Colon (tissue), 2 donors: ENCODE data around the gene BTG4.

Experiments used
- FAIRE-seq: peaks from 2 replicates; lab custom pipeline; 2012; peaks lifted over from hg19 to GRCh38; lab: Jason Lieb, UNC
- donor health status: control.
- donor health status: control.

Gene BTG4

DNA sequence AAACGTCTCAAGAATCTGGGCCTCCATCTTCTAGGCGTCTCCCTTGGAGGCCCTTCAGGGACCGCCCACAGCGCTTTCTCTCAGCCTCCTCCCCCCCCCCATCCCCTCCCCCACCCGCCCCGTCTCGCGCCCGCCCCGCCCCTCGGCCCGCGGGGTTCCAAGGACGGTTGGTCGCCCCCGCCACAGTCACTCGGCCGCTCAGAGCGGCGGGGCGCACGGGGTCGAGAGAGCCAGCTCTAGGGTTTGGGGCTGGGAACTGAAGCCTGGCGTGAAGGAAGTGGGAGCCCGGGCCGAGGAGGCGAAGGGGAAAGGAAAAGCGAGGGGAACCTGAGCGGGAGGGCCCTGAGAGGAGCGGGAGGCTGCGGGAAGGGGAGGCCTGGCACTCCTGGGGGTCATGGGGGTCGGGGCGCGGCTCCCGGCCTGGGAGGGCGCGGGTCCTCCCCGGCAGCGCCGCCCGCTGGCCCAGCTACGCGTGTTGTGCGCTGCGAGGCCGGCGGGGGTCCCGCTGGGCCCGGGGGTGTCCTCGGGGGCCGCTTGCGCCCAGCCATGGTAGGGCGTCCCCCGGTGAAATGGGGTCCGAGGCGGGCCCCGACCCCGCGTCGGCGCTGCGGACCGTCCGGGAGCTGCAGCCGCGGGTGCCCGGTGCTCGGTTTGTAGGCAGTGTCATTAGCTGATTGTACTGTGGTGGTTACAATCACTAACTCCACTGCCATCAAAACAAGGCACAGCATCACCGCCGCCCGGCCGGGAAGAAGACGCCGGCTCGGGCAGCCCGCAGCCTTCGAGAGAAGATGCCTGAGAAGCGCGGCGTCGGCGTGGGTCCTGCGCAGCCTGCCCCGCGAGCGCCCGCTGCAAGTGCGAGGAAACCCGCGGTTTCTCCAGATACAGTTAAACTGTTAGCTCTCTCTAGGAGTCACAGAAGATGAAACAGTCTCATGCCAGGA is at the start of gene BTG4:
BTG4 (minus strand) TSS at position 91 of the 944 bp plus-strand sequence. CDS start 13,610 bp downstream, outside the sequence.
- no peak for FAIRE-seq

DNA sequence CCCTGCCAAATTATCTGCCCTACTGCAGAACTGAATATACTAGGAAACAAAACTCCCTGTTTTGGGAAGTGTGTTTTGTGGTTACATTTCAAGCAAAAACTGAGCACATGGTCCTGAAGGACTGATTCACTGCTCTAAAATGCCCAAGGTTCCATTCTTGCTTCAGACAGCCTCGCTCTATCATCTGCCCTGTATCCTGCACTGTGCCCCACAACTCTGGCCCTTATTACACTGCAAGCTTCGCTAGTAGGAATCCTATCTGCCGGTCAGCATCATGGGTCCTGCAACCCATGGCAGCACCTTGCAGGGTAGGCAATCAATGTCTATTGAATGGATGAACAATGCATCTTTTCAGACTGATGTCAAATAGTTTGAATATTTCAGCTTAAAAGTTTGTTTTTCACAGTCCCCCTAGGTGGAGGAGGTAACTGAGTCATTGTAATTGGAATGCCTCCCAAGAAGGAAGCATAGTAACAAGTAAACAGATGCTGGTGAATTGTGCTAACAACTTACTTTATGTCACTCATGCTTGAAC is 49.7 kb upstream of the BTG4 start:
- FAIRE-seq: no peak

DNA sequence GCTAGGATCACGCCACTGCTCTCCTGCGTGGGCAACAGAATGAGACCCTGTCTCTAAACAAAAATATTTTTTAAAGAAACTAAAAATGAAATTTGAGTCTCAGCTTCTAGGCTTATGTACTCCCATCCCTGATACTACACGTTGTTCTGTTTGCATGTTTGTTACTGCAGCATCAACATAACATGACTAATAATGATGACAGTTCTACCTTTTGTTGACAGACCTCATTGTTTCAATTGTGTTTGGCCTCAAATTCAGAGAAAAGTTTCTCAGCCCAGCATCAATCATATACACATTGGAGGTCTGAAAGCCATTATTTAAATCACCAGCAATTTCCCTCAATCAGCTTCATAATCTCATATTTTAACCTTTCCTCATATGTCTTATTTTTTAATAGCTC is 49.1 kb upstream of the BTG4 start:
- no peak for FAIRE-seq

DNA sequence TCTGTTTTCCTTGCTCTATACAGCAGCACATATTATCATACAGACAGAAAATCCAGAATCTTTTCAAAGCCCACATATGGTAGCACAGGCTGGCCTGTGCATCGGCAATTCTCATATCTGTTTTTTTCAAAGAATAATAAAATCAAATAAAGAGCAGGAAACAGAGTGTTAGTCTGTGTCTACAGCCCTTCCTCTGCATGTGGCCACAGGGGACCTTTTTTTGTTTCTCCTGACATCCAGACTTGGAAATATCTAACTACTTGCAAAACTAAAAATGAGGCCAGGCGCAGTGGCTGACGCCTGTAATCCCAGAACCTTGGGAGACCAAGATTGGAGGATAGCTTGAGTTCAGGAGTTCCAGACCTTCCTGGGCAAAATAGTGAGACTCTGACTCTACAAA is 48.6 kb upstream of the BTG4 start:
- FAIRE-seq: no peak

DNA sequence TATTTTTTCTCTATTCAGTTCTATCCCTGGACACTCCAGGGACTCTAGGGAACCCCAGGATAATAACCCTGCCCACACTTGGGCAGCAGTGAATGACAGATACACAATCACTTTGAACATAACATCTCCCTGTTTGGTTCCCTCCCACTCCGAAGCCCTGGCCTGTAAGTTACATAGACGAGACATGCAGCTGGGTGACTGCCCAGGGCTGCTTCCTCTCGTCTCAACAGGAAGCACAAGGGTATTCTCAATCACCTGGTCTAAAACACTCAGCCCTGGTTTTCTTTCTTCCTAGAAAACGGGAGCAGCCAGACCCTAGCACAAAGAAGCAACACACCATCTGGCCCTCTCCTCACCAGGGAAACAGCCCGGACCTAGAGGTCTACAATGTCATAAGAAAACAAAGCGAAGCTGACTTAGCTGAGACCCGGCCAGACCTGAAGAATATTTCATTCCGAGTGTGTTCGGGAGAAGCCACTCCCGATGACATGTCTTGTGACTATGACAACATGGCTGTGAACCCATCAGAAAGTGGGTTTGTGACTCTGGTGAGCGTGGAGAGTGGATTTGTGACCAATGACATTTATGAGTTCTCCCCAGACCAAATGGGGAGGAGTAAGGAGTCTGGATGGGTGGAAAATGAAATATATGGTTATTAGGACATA is 47.7 kb upstream of the BTG4 start:
- no peak for FAIRE-seq

DNA sequence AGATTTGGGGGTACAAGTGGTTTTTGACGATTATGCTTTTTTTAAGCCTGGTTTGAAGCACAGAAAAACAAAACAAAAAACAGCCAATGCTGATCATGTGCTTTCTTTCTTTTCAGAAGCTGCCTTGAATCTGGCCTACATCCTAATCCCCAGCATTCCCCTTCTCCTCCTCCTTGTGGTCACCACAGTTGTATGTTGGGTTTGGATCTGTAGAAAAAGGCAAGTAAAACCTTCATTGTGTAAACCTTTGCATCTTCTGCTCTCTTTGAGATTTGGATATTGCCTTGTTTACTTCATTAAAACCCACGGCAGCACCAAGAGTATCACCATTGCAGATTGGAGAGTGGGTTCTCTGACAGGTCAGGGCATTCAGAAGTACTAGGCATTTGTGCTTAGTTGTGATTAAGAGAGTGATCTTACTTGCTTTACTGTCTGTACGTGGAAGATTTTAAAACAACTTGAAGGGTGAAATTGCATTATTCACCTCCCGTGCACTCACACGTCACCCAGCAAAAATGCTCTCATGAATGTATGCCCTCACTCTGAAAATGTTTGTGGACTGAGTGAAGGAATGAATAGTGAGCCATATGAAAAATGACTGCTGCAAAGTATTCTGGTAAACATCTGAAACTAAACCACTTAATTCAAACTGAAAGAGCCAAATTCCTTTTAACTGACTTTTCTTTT is 45.4 kb upstream of the BTG4 start:
- FAIRE-seq: no peak

DNA sequence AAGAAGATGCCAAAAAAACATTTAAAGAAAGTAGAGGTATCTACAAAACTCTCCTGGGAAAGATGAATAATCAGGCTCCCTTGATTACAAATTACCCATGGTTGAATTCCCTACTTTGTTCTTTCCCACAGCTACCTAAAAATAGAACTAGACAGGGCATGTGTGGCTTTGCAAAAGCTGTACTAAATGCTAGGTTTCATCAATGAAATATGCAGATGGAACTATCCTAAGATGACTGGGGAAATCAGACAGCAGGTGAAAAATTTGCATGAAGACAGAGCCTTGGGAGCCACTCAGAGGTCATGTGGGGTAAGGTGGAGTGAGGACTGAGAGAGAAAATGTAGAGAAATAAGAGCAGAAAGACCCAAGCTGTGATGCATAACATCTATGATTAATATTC is 43.1 kb upstream of the BTG4 start:
- no peak for FAIRE-seq

DNA sequence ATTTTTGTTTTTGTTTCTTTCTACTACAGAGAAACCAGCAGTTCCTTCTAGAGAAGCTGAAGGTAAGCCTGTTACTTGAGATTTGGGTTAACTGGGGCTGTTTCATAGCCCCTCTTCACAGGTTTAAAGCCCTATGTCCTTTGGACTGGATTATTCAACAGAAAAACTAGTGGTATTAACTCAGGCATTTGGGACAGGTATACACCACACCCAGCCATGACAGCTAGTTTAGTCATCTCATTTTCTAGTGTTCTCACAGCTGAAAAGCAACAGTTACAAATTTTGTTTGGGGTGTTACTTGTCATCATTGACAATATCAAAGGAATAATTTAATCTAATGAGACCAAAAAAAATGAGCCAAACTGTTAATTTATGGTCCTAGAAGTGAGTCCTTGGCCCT is 42.3 kb upstream of the BTG4 start:
- FAIRE-seq: no peak

DNA sequence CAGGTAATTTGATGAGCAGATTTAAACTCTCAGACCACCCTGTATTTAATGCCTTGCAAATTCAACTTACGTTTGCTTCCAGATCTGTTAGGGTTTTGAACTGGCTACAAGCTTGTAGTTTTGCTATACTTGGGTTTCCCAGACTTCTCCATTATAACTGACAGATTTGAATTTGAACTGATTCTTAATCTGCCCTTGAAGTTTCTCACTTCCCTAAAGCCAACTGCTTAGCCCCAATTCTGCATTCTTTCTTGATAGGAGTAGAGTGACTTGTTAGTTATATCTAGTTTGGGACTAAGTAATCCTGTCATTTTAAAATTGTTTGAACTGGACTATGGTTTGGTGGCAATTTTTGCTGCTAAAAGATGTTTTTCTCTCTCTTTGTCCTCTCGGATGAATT is 38.1 kb upstream of the BTG4 start:
- FAIRE-seq: no peak

DNA sequence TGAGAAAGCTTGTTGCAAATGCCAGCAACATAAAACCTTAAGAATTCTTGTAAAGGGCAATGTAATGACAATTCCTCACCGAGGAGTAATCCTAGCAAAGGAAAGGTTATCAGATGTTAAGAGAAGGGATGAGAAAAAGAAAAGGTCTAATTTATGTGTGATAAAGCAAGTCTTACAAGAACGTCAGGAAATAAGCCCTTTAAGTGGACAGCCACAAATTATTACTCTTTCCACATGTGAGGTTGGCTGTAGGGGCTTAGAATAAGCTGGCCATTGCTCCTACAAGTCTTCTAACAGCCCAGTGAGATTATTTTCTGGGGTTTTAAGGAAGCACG is 37.6 kb upstream of the BTG4 start:
- no peak for FAIRE-seq

DNA sequence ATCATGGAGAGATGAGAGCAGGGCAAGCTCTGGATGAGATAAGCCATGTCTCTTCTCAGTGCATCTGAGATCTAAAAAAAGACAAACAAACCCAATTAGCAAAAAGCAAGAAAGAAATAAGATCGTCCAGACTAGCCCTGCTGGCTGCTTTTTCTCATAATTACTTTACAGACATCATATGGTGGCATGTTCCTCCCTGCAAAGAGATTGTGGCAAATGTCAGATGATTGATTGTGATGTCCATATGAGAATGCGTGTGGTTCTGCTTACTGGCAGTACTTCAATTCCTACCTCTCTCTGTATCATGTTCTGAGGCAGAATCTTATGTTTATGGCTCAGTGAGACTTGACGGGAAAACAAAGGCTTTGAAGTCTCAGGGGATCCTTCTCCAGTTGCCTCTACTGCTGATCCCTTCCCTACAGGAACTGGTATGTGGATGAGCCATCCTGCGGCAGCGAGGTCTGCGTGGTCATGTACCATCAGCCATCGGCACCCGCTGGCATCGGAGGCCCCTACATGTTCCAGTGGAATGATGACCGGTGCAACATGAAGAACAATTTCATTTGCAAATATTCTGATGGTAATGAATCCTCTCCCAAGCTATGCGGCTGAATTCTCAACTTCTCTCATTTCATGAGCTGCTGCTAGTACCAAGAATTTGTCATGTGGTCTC is 37.1 kb upstream of the BTG4 start:
- no peak for FAIRE-seq

DNA sequence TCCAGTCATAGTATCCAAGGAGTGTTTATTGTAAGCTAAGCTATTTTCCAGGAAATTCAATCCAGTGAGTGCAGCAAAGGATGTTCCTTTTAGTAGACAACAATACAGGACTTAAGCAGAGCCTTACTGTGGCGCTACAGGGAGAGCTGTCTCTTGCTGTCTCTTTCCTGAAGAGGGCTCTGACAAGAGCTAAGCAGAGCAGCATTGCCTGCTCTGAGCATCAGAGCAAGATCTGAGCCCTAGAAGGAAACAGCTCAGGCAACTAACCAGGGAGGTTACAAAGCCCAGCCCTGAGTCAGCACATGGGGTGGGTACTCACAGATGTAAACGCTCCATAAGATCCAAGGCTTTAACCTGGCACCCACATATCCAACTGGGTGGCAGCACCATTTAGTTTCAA is 36.3 kb upstream of the BTG4 start:
- no peak for FAIRE-seq

DNA sequence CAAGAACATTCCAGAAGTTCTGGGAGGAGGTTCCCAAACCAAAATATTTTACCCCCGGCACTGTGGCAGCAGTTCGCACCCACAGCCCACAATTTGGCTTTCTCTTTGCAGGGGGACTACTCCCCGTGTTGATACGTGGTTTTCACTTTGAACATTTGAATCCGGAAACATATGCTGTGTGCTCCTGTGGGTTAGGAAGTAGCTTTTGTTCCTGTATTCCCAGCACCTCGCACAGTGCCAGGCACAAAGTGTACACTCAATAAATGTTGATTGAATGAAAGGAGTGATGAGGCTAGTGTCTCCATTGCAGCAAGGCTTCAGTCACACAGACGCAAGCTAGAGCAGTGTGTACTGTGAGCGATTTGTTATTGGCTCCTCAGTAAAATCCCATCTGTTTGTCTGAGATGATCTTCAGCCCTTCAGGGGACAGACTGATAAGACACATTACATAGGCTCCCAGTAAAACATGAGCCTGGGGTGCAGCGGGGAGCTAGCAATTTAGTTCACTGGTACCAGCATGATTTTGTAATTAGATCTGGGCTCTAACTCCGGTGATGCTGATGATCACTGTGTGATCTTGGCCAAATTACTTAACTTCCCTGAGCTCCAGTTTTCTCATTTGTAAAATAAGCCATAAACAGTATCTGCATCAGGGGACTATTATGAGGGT is 30.6 kb upstream of the BTG4 start:
- no peak for FAIRE-seq

DNA sequence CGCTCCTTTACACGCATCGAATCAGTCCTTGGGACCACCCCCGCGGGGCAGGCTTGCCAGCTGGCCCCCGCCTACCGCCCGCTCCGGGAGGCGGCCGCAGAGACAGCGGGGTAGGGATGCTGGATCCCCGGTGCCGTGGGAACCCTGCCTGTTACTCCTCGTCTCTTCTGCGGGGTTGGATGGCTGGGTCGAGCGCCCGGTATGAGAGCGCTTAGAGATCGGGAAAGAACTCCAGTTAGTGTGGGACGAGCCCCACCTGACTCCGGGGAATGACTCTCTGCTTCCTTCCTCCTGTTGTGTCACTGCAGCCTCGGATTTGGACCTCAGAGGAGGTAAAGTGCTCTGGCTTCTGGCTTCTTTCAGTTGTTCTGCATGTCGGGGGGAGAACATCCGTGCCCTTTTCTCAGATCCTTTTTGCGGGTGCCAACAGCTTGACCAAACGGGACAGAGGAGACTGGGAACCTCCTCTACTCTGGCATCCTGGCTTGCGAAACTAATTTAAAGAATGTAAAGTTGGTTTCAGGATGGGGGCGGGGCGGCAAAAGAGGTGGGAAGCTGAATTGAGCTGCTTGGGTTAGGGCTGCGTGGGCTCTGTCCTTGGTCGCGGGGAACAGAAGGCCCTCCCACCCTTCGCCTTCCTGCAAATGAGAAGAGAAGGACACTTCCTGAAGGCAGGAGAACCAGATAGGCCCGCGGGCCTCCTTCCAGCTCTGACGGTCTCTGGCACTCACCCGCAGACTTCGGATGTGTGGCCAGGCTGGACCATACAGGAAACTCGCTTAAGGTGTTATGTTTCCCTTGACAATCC is 29.3 kb upstream of the BTG4 start:
- FAIRE-seq: no peak

DNA sequence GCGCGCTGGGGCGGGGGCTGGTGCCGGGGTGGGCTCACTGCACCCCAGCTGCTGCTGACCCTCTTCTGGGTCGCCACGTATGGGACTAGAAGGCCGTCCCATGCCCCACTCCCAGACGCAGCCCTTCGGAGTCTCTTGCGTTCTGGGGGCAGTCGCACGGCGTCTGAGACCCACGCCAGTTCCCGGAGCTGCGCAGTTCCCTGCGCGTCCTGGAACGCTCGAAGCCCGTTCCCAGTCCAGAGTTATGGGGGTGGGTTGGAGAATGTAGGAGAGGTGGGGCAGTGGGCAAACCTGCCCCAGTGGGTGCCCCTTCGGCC is 28.7 kb upstream of the BTG4 start:
- no peak for FAIRE-seq

DNA sequence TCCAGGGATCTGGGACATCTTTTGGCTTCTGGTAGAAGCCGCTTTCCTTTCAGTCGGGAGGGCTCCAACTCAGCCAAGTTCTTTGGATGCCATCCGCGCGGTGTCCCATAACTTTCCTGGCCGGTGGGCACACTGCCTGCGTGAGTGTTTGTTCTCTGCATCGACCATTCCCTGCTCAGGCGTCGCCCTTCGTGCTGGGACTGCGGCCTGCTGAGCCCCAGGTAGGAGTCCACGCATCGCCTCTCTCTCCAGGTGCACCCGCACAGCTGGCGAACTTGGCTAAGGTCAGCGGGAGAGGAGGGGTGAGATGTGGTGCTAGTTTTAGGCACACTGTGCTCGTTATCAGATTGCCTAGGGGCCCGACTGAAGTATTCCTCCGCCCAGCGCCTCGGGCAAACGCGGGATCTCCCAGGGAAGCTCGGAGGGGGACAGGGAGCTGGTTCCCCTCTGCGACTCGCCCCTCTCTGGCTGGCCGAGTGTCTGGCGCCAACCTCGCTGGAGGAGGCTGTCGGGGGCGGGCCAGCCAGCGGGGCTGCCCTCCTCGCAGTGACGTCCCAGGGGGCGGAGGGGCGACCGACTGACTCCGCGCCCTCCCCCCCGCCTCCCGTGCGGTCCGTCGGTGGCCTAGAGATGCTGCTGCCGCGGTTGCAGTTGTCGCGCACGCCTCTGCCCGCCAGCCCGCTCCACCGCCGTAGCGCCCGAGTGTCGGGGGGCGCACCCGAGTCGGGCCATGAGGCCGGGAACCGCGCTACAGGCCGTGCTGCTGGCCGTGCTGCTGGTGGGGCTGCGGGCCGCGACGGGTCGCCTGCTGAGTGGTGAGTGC is 28.1 kb upstream of the BTG4 start, which contains the start of gene LAYN:
LAYN (plus strand) TSS at position 607 of the 823 bp plus-strand sequence; CDS start at position 731, 124 bp downstream.
- no peak for FAIRE-seq

DNA sequence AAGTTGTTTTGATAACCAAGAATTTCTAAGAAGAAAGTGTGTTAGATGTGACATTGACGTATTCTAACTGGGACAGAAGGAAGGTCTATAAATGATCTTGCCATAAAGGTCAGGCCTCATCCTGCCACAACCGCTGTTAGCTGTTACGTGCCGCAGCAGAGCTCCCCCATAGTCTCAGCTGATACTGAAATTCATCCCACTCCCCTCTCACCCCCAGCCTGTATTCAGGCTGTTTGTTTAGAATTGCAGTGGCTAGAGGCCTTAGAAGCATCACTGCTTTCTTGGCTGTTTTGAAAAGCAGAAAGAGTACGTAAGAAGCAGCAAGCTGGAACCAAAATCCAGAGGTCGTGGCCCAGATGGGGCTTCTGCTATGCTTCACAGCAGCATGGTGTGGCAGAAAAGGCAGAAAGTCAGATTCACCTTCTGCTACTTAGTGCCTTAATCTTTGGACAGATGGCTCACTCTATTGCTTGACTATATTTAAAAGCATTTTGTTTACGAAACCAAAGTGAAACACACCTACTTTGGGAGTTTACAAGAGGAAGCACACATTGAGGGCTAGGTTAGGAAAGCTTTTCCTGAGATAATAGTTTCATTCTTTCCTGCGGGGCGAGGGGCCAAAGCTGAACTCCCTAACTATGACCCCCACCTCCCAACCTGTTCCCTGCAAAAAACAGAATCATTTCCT is 27.4 kb upstream of the BTG4 start:
- no peak for FAIRE-seq

DNA sequence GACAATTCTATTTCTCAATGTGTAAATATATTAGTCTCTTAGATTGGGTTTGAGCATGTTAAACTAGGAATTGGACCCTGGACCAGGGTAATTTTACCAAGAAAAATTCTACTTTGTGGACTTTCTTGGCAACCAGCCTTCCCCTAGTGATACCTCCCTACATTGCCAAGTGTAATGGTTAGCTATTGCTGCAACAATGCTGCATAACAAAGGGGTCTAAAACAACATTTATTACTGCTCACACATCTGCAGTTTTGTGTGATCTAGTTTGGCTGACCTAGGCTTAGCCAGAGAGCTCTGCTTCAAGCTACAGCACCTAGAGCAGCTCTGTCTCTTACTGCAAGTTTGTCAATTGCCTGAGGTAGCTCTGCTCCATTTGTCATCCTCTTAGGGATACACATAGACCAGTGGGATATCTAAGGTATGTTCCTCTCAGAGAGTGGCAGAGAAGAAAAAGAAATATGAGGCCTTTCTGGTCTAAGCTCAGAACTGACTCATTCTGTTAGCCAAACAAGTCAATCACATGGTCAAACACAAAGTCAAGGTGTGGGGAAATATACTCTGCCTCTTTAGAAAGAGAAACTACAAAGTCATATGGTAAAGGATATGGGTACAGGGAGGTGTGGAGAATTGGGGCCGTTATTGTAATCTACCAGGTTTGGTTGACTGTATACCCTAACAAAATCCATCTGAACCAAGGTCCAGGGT is 26.4 kb upstream of the BTG4 start:
- no peak for FAIRE-seq
